Hepatocyte (in vitro differentiated cells): ENCODE measurements around the gene SMIM13. TPM values are rescaled to one million over a fixed set of nuclear protein-coding genes. Genes with fewer than 3 reads are reported as not detected.

Source experiments
- DNase-seq: peaks from one replicate; pipeline ENCODE4 v3.0.0-alpha.2; 2016; ENCODE audit warnings: low spot score
- H2AFZ ChIP-seq: fragments of 200-600 bp; sonication (generic); 2 replicates; pipeline ENCODE4 v1.6.0; 2016; ENCODE audit warnings: antibody characterized with exemption, mild to moderate bottlenecking
- H3K27ac ChIP-seq: fragments of 200-600 bp; sonication (generic); 2 replicates; pipeline ENCODE4 v1.5.1; 2016; ENCODE audit warnings: mild to moderate bottlenecking
- H3K27me3 ChIP-seq: fragments of 200-600 bp; sonication (generic); 2 replicates; pipeline ENCODE4 v1.6.1; 2016
- H3K36me3 ChIP-seq: fragments of 200-600 bp; sonication (generic); replicated peaks from 2 replicates; pipeline ENCODE4 v1.5.1; 2016; ENCODE audit warnings: low read depth; ENCODE audit not compliant: insufficient read depth
- H3K4me1 ChIP-seq: fragments of 200-600 bp; sonication (generic); 2 replicates; pipeline ENCODE4 v1.5.1; 2016; ENCODE audit warnings: mild to moderate bottlenecking, moderate library complexity; ENCODE audit not compliant: insufficient read depth
- H3K4me2 ChIP-seq: fragments of 200-600 bp; sonication (generic); 2 replicates; pipeline ENCODE4 v1.6.0; 2016
- H3K4me3 ChIP-seq: fragments of 200-600 bp; sonication (generic); 2 replicates; pipeline ENCODE4 v1.5.1; 2016; ENCODE audit warnings: mild to moderate bottlenecking
- H3K79me2 ChIP-seq: fragments of 200-600 bp; sonication (generic); 2 replicates; pipeline ENCODE4 v1.6.0; 2017; ENCODE audit warnings: mild to moderate bottlenecking
- H3K9me2 ChIP-seq: fragments of 200-600 bp; sonication (generic); replicated peaks from 2 replicates; pipeline ENCODE4 v1.6.0; 2017; ENCODE audit warnings: mild to moderate bottlenecking; ENCODE audit not compliant: insufficient read depth
- H3K9me3 ChIP-seq: fragments of 200-600 bp; sonication (generic); 2 replicates; pipeline ENCODE4 v1.5.1; 2016; ENCODE audit warnings: low read depth, mild to moderate bottlenecking
- H4K20me1 ChIP-seq: fragments of 200-600 bp; sonication (generic); 2 replicates; pipeline ENCODE4 v1.6.0; 2016; ENCODE audit warnings: mild to moderate bottlenecking; ENCODE audit not compliant: insufficient read depth, poor library complexity, severe bottlenecking
- CTCF ChIP-seq: fragments of 200-600 bp; sonication (generic); IDR thresholded peaks from 2 replicates; pipeline ENCODE4 v1.5.1; 2016; ENCODE audit warnings: antibody characterized with exemption, mild to moderate bottlenecking; ENCODE audit not compliant: poor library complexity
- EZH2 ChIP-seq: fragments of 200-600 bp; sonication (generic); IDR thresholded peaks from 2 replicates; pipeline ENCODE4 v1.6.1; 2016; ENCODE audit warnings: antibody characterized with exemption, mild to moderate bottlenecking, borderline replicate concordance
- EZH2phosphoT487 ChIP-seq: fragments of 200-600 bp; sonication (generic); IDR thresholded peaks from one replicate; pipeline ENCODE4 v1.6.1; 2018; ENCODE audit warnings: antibody characterized with exemption, mild to moderate bottlenecking, low read depth, moderate library complexity; ENCODE audit not compliant: unreplicated experiment, severe bottlenecking
- WGBS: methylation state at CpG from one replicate; pipeline ENCODE4 v1.1.6; 2016; ENCODE audit warnings: low lambda C conversion rate; ENCODE audit errors: missing lambda C conversion rate; 5-methylcytosine and 5-hydroxymethylcytosine counted together
- polyA plus RNA-seq: library from polyadenylated mRNA; unstranded; fragments of >200 nt; fragmentation: Nextera tagmentation; extraction: Ambion mirVana; gene quantifications from 2 replicates; pipeline ENCODE4 v1.2.1, GENCODE V29; 2016
- total RNA-seq: library from RNA; depleted of rRNA; stranded (reverse); fragments of >200 nt; gene quantifications from 2 replicates; pipeline ENCODE4 v1.2.3, GENCODE V29; 2014

SMIM13 gene
- total and polyA plus RNA-seq, 2 experiments from 2014 or later = 9.3 to 18.2 TPM

DNA sequence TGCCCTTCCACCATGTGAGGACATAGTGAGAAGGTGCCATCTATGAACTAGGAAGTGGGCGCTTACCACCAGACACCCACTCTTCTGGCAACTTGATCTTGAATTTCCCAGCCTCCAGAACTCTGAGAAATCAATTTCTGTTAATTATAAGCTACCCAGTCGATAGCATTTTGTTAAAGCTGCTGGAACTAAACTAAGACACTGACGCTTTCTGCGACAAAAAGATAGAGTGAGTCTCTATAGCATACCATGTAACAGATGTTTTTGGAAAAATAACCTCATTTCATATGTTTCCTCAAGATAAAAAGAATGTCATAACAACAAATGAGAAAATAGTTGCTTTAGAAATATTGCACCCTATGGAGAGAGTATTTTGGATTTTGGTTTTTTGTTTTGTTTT, 15.4 kb upstream of the SMIM13 start:
- 98% methylated on average over 4 of the region's 4 CpGs for whole genome bisulfite sequencing

DNA sequence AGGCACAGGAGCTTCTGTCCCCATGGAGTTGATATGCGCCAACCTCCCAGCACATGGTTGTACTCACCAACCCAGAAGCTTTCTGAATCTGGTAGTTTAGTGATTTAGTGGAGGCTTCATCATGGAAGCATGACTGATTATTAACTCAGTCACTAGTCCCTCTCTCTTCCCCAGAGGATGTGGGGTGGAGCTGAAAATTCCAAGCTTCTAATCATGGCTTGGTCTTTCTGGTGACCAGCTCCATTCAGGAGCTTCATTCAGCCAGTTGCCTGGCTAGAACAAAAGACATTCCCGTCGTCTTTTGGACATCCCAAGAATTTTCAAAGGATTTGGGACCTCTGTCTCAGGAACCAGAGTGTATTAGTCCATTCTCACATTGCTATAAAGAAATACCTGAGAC, 13.3 kb upstream of the SMIM13 start:
- no peaks in the 10 kb centered on the region for H3K36me3 ChIP-seq
- H3K4me3 ChIP-seq = no peak overlapping the region
- TF ChIP-seq EZH2phosphoT487 (no peak), EZH2 (no peak), CTCF (no peak)
- DNase-seq = no peak
- no peaks in the 10 kb centered on the region for H3K79me2 ChIP-seq
- no peak overlapping the region for H3K27ac ChIP-seq
- H3K9me3 ChIP-seq = no peaks in the 10 kb centered on the region
- H3K27me3 ChIP-seq = no peaks in the 10 kb centered on the region
- WGBS = 88% methylated on average over 3 of the region's 3 CpGs
- no peak overlapping the region for H3K4me2 ChIP-seq
- H3K4me1 ChIP-seq = no peaks in the 10 kb centered on the region
- no peak overlapping the region for H2AFZ ChIP-seq
- H3K9me2 ChIP-seq = no peaks in the 10 kb centered on the region
- H4K20me1 ChIP-seq = no peaks in the 10 kb centered on the region

More for the DNA sequence above, 15.4 kb upstream of the SMIM13 start:
- Histone ChIP-seq H2AFZ (no peak overlapping the region), H3K4me1 (no peaks in the 10 kb centered on the region), H3K36me3 (no peaks in the 10 kb centered on the region), H4K20me1 (no peaks in the 10 kb centered on the region), H3K79me2 (no peaks in the 10 kb centered on the region), H3K9me2 (no peaks in the 10 kb centered on the region), H3K9me3 (no peaks in the 10 kb centered on the region), H3K27ac (no peak overlapping the region), H3K27me3 (no peaks in the 10 kb centered on the region), H3K4me3 (no peak overlapping the region), H3K4me2 (no peak overlapping the region)
- TF ChIP-seq EZH2 = no peak
- TF ChIP-seq EZH2phosphoT487 = no peak
- no peak for TF ChIP-seq CTCF
- no peak for DNase-seq

- H3K4me1 ChIP-seq = no peaks in the 10 kb centered on the region
- H3K36me3 ChIP-seq = no peaks in the 10 kb centered on the region
- no peaks in the 10 kb centered on the region for H3K27me3 ChIP-seq
- 75% methylated on average over 4 of the region's 4 CpGs for WGBS
- H3K27ac ChIP-seq = no peak overlapping the region
- H3K4me2 ChIP-seq = no peak overlapping the region
- no peak for DNase-seq
- H3K9me2 ChIP-seq = no peaks in the 10 kb centered on the region
- no peaks in the 10 kb centered on the region for H3K9me3 ChIP-seq
- no peak overlapping the region for H3K4me3 ChIP-seq
- H3K79me2 ChIP-seq = no peaks in the 10 kb centered on the region
- no peaks in the 10 kb centered on the region for H4K20me1 ChIP-seq
- no peak for TF ChIP-seq CTCF
- TF ChIP-seq EZH2phosphoT487 = no peak
- no peak for TF ChIP-seq EZH2
- H2AFZ ChIP-seq = no peak overlapping the region
Observed at GRCh38 chr6:11083491-11083890, 10.1 kb upstream of the SMIM13 start.

- H3K27ac ChIP-seq = no peak overlapping the region
- DNase-seq = no peak
- no peak overlapping the region for H2AFZ ChIP-seq
- no peaks in the 10 kb centered on the region for H3K4me1 ChIP-seq
- no peaks in the 10 kb centered on the region for H3K27me3 ChIP-seq
- TF ChIP-seq CTCF (no peak), EZH2phosphoT487 (no peak), EZH2 (no peak)
- 91% methylated on average over 5 of the region's 5 CpGs for WGBS
- no peaks in the 10 kb centered on the region for H3K9me2 ChIP-seq
- H3K4me3 ChIP-seq = no peak overlapping the region
- H3K4me2 ChIP-seq = no peak overlapping the region
- no peaks in the 10 kb centered on the region for H3K79me2 ChIP-seq
- H3K9me3 ChIP-seq = no peaks in the 10 kb centered on the region
- no peaks in the 10 kb centered on the region for H4K20me1 ChIP-seq
- no peaks in the 10 kb centered on the region for H3K36me3 ChIP-seq
Observed at GRCh38 chr6:11083956-11084355, 9.7 kb upstream of the SMIM13 start.
